Testis (tissue), 2 donors: ENCODE results near the gene HOXC6.

Source experiments
- POLR2A ChIP-seq: fragments of 450-650 bp; IDR thresholded peaks from one replicate; pipeline ENCODE4 v1.6.1; 2017; ENCODE audit warnings: antibody characterized with exemption, mild to moderate bottlenecking, moderate library complexity
- TF ChIP-seq, protein P1 (sequence below), 3 experiments: fragments of 450-650 bp in 2 of 3; fragments of 200-600 bp in 1 of 3; sonication (generic) in 1 of 3; IDR thresholded peaks; one replicate each; pipeline ENCODE4 v1.5.1; 2016 to 2019; ENCODE audit warnings: antibody characterized with exemption in 3 of 3, mild to moderate bottlenecking in 2 of 3, moderate library complexity in 1 of 3

DNA sequence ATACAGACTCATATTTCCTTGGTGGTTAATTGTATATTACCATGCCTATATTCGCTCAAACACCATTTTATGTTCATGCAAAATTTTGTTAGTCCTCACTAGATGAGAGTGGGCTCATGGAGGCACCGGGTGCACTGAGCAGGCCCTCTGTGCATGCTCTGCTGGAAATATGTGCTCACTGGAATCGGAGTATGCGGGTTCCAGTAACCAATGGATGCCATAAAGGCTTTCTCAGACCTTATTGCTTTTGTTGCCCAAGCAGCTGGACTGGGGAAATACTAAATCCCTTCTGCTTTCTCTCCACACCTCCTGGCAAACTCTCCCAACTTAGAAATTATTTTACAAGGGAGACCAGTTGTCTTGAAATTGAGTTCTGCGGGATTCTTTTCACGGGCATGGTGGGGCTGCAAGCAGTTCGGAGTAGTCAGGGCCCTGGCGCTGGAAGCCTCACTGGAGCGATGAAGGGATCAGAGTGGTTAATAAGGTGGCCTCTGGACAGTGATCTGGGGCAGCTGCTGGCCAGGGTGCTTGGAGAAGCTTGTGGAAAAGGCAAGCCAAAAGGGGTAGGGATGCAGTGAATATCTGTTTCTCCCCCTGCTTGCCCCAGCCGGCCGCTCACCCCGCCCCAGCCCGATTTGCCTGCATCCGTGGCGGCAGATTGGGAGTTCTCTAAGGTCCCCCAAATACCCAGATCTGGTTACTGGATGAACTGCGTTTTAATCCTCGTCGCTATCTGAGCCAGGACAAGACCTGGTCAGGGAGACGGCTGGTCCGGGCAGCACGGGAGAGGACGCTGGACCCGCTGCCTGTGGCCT is 7.4 kb upstream of the HOXC6 start:
- TF ChIP-seq, protein P1, sequence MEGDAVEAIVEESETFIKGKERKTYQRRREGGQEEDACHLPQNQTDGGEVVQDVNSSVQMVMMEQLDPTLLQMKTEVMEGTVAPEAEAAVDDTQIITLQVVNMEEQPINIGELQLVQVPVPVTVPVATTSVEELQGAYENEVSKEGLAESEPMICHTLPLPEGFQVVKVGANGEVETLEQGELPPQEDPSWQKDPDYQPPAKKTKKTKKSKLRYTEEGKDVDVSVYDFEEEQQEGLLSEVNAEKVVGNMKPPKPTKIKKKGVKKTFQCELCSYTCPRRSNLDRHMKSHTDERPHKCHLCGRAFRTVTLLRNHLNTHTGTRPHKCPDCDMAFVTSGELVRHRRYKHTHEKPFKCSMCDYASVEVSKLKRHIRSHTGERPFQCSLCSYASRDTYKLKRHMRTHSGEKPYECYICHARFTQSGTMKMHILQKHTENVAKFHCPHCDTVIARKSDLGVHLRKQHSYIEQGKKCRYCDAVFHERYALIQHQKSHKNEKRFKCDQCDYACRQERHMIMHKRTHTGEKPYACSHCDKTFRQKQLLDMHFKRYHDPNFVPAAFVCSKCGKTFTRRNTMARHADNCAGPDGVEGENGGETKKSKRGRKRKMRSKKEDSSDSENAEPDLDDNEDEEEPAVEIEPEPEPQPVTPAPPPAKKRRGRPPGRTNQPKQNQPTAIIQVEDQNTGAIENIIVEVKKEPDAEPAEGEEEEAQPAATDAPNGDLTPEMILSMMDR (IDR thresholded peaks at IDR 0.05), result no peak
- no peak for TF ChIP-seq POLR2A
